HG02623 (cell line): ENCODE results near the gene ADCY4.
A peak's percentile ranks its signal among the peaks of the same experiment; 100 is the strongest.
"Not testable (repeated sequence)": the region's sequence is repeated elsewhere in the genome, so short reads cannot be mapped to it uniquely, and the experiment has no call there.

Experiments used
- ATAC-seq: cut with Tn5 transposase; IDR thresholded peaks from one replicate; pipeline ENCODE4 v1.9.1; 2021; ENCODE audit warnings: moderate library complexity; ENCODE audit not compliant: unreplicated experiment

ADCY4 gene

GRCh38 chr14:24339284-24340151 is 4.6 kb upstream of the ADCY4 start, which contains the start of gene RIPK3:
RIPK3 (minus strand) TSS chr14:24339991; CDS start chr14:24339826, 165 bp downstream.
- peak; percentile 96 for ATAC-seq

- ATAC-seq: no peak
Measured at GRCh38 chr14:24338843-24339242, 4.0 kb upstream of the ADCY4 start.

GRCh38 chr14:24337824-24338175 is 2.9 kb upstream of the ADCY4 start:
- no peak for ATAC-seq

- no peak for ATAC-seq
Measured at GRCh38 chr14:24337144-24337823, 2.4 kb upstream of the ADCY4 start.

- no peak for ATAC-seq
Measured at GRCh38 chr14:24335461-24336171, 745 bp upstream of the ADCY4 start.

- ATAC-seq: peak; percentile 76
Measured at GRCh38 chr14:24332268-24332993, 2.4 kb downstream of the ADCY4 start.

GRCh38 chr14:24331731-24332267 is 3.1 kb downstream of the ADCY4 start:
- no peak for ATAC-seq

GRCh38 chr14:24330973-24331674 is 3.7 kb downstream of the ADCY4 start:
- no peak for ATAC-seq

- ATAC-seq: no peak
Measured at GRCh38 chr14:24329736-24330135, 5.1 kb downstream of the ADCY4 start.

- no peak for ATAC-seq
Measured at GRCh38 chr14:24329073-24329663, 5.7 kb downstream of the ADCY4 start.

- not testable (repeated sequence) for ATAC-seq
Measured at GRCh38 chr14:24327914-24328313, 7.0 kb downstream of the ADCY4 start.

GRCh38 chr14:24327303-24327702 is 7.6 kb downstream of the ADCY4 start:
- ATAC-seq: no peak

- no peak for ATAC-seq
Measured at GRCh38 chr14:24325963-24326362, 8.9 kb downstream of the ADCY4 start.

GRCh38 chr14:24325041-24325530 is 9.8 kb downstream of the ADCY4 start:
- ATAC-seq: no peak

- no peak for ATAC-seq
Measured at GRCh38 chr14:24324024-24324423, 10.8 kb downstream of the ADCY4 start.

GRCh38 chr14:24323341-24323740 is 11.5 kb downstream of the ADCY4 start:
- no peak for ATAC-seq

GRCh38 chr14:24322672-24323071 is 12.2 kb downstream of the ADCY4 start:
- no peak for ATAC-seq

- ATAC-seq: no peak
Measured at GRCh38 chr14:24321212-24321975, 13.5 kb downstream of the ADCY4 start.
